ENCODE data around the gene TRPV3.

Gene TRPV3

DNA sequence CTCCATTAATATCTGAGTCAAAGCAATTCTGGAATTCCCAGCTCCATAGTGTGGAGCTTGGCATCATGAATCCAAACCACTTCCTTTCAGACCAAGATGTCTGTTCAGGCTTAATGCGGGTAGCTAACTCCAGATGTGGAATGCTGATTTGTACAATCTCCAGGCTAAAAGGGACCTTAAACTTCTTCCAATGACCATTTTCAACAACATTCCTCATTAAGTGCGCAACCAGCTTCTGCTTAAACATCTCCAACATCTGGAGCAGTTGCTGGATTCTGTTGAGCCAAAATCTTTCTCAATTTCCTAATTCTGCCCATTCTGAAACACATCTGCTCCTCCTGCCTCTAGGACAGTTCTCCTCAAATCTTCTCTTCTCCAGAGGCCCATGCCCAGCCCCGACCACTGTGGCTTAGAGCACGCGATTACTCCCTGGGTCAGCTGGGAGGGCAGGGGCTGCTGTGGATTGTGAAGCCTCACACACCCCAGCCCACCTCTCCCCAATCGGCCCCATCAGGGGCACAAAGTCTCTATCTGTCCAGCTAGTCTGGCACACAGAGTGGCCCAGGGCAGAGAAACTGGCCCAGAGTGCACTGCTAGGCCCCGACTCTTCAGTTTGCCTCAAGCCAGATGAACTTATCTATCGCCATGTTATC is 45.6 kb downstream of the TRPV3 start:
- no peaks in the 10 kb centered on the region for H3K36me3 ChIP-seq (ENCODE audit: control insufficient read depth, insufficient read depth, low read length)
- no peaks in the 10 kb centered on the region for H3K27me3 ChIP-seq (ENCODE audit: control insufficient read depth, insufficient read depth, low read length)
- H3K9me3 ChIP-seq (ENCODE audit: control insufficient read depth, insufficient read depth, low read length): no peaks in the 10 kb centered on the region
- no peak overlapping the region for H3K9ac ChIP-seq (ENCODE audit: low read depth, low read length)
- peaks cover 19% of the 10 kb centered on the region for H3K4me1 ChIP-seq (ENCODE audit: control insufficient read depth, insufficient read depth, low read length)
- no peak overlapping the region for H3K4me3 ChIP-seq (ENCODE audit: low read depth, low read length)

DNA sequence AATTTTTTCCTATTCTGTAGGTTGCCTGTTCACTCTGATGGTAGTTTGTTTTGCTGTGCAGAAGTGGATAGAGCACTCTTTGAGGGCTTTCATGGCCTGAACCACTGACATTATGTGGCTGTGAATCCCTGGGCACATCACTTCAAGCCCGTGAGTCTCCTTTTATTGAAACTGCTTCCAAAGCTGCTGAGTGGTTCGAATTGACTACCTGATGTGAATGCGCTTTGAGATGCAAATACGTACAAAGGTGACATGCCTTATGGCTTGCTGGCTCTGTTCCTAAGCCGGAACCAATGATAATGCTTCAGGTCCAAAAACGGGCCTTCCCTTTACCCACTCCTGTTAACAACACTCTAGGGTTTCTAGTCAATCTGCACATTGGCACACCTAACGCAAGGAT is 47.5 kb downstream of the TRPV3 start:
- no peaks in the 10 kb centered on the region for H3K9me3 ChIP-seq (ENCODE audit: control insufficient read depth, insufficient read depth, low read length)
- no peak overlapping the region for H3K4me3 ChIP-seq (ENCODE audit: low read depth, low read length)
- no peaks in the 10 kb centered on the region for H3K36me3 ChIP-seq (ENCODE audit: control insufficient read depth, insufficient read depth, low read length)
- peaks cover 19% of the 10 kb centered on the region for H3K4me1 ChIP-seq (ENCODE audit: control insufficient read depth, insufficient read depth, low read length)
- no peak overlapping the region for H3K9ac ChIP-seq (ENCODE audit: low read depth, low read length)
- no peaks in the 10 kb centered on the region for H3K27me3 ChIP-seq (ENCODE audit: control insufficient read depth, insufficient read depth, low read length)

DNA sequence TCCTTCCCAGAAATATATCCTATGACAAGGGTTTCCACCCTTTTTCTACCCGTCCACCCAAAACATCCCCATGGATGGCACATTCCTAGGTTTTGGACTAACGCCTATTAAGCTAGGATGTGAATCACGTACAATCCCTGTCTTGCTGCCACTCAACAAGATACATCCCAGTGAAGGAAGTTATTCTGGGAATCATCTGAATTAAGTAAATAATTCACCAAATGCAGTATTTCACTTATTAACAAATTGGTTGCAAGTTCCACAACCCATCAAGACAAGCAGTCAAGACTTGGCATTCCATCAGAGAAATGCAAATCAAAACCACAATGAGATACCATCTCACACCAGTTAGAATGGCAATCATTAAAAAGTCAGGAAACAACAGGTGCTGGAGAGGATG is 49.7 kb downstream of the TRPV3 start:
- H3K9ac ChIP-seq (ENCODE audit: low read depth, low read length): no peak overlapping the region
- no peaks in the 10 kb centered on the region for H3K36me3 ChIP-seq (ENCODE audit: control insufficient read depth, insufficient read depth, low read length)
- H3K9me3 ChIP-seq (ENCODE audit: control insufficient read depth, insufficient read depth, low read length): no peaks in the 10 kb centered on the region
- H3K27me3 ChIP-seq (ENCODE audit: control insufficient read depth, insufficient read depth, low read length): no peaks in the 10 kb centered on the region
- H3K4me1 ChIP-seq (ENCODE audit: control insufficient read depth, insufficient read depth, low read length): peaks cover 15% of the 10 kb centered on the region
- no peak overlapping the region for H3K4me3 ChIP-seq (ENCODE audit: low read depth, low read length)

DNA sequence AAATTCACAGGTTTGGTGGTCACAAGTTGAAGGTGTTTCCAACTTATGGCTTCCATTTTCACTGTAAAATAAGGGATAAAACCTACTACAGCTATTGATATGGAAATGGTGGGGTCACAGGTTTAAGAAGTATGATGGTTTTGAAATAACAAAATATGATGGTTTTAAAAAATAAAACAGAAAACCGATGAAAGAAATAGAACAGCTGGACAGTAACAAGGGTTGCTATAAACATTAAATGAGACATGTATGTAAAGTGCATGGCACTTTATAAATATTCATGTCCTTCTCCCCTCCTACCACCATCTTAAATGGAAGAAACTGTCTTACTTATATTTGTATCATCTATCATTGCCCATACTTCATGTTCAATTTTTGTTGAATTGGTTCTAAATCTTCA is 50.5 kb downstream of the TRPV3 start:
- Histone ChIP-seq H3K4me3 (ENCODE audit: low read depth, low read length) (no peak overlapping the region), H3K9me3 (ENCODE audit: control insufficient read depth, insufficient read depth, low read length) (no peaks in the 10 kb centered on the region), H3K27me3 (ENCODE audit: control insufficient read depth, insufficient read depth, low read length) (no peaks in the 10 kb centered on the region), H3K9ac (ENCODE audit: low read depth, low read length) (no peak overlapping the region), H3K36me3 (ENCODE audit: control insufficient read depth, insufficient read depth, low read length) (no peaks in the 10 kb centered on the region), H3K4me1 (ENCODE audit: control insufficient read depth, insufficient read depth, low read length) (peaks cover 9% of the 10 kb centered on the region)

DNA sequence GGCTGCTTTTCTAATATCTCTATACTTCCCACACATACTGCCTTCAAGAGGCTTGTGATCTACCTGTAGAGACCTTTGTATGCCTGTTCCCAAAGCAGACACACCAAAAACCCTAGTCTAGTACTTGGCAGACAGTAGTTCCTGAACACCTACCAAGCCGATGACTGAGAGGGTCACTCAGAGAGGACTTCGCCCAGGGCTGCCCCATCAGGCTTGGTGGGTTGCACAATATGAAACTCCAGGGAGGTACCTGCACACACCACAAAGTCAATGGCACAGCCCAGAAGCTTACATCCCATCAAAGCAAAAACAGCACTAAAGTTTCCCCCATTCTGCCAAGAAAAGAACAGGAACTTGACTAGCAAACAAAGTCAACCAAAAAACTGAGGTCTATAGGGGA is 51.6 kb downstream of the TRPV3 start:
- H3K27me3 ChIP-seq (ENCODE audit: control insufficient read depth, insufficient read depth, low read length): no peaks in the 10 kb centered on the region
- H3K9me3 ChIP-seq (ENCODE audit: control insufficient read depth, insufficient read depth, low read length): no peaks in the 10 kb centered on the region
- H3K9ac ChIP-seq (ENCODE audit: low read depth, low read length): no peak overlapping the region
- no peak overlapping the region for H3K4me3 ChIP-seq (ENCODE audit: low read depth, low read length)
- H3K36me3 ChIP-seq (ENCODE audit: control insufficient read depth, insufficient read depth, low read length): no peaks in the 10 kb centered on the region
- H3K4me1 ChIP-seq (ENCODE audit: control insufficient read depth, insufficient read depth, low read length): peaks cover 9% of the 10 kb centered on the region

DNA sequence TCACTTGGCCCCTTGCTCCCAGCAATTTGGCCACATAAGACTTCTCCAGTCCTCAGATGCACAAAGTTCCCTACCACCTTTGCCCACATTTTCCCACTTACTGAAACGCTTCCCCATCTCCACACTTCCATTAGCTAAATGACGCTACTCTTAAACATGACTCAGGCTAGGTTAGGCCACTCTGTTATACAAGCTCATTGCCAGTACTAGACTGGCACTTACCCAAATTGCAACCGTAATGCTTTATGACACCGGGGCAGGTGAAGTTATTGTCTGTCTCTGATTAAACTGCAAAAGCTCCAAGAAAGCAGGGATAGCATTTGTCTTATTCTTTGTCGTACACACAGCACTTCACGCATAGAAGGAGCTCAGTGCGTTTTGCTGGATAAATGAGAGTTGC is 52.6 kb downstream of the TRPV3 start:
- Histone ChIP-seq H3K36me3 (ENCODE audit: control insufficient read depth, insufficient read depth, low read length) (no peaks in the 10 kb centered on the region), H3K9ac (ENCODE audit: low read depth, low read length) (no peak overlapping the region), H3K27me3 (ENCODE audit: control insufficient read depth, insufficient read depth, low read length) (no peaks in the 10 kb centered on the region), H3K9me3 (ENCODE audit: control insufficient read depth, insufficient read depth, low read length) (no peaks in the 10 kb centered on the region), H3K4me1 (ENCODE audit: control insufficient read depth, insufficient read depth, low read length) (no peaks in the 10 kb centered on the region), H3K4me3 (ENCODE audit: low read depth, low read length) (no peak overlapping the region)

DNA sequence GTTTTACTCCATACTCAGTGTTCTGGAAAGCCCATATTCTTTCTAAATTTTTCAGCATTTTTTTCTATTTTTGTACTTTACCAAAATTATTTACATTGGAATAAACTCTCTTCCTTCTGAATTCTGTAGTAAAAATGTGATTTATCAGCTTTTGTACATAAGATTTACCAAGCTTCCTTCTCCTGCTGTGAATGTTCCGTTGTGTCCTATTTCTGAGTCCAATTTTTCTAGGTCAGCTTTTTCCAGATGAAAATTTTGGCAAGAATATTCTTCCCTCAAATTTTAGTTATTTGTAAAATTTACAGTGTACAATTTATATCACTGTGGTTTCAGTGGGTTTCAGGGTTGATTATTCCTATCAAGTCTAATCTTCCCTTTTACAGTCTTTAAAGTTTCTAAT is 54.3 kb downstream of the TRPV3 start:
- Histone ChIP-seq H3K27me3 (ENCODE audit: control insufficient read depth, insufficient read depth, low read length) (no peaks in the 10 kb centered on the region), H3K36me3 (ENCODE audit: control insufficient read depth, insufficient read depth, low read length) (no peaks in the 10 kb centered on the region), H3K4me1 (ENCODE audit: control insufficient read depth, insufficient read depth, low read length) (peaks cover under 1% of the 10 kb centered on the region), H3K9me3 (ENCODE audit: control insufficient read depth, insufficient read depth, low read length) (no peaks in the 10 kb centered on the region), H3K4me3 (ENCODE audit: low read depth, low read length) (no peak overlapping the region), H3K9ac (ENCODE audit: low read depth, low read length) (no peak overlapping the region)

DNA sequence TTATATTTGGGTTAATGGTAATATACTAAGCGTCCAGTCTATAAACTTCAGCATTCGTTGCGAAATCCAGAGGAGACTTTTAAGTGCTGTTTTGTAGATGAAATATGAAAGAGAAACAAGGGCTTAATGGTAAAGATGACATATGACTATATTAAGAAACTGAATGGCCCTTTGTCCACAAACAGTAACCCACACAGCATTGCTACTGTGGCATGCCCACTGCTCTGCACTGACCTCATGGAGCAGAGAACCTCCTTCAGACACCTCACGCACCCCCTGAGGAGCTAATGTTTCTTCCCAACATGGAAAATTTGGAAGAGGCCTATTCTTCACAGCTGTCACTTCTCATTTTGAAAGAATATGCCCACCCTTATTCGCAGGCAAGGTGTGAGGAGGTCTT is 55.1 kb downstream of the TRPV3 start:
- Histone ChIP-seq H3K9me3 (ENCODE audit: control insufficient read depth, insufficient read depth, low read length) (no peaks in the 10 kb centered on the region), H3K4me1 (ENCODE audit: control insufficient read depth, insufficient read depth, low read length) (peaks cover 9% of the 10 kb centered on the region), H3K4me3 (ENCODE audit: low read depth, low read length) (no peak overlapping the region), H3K36me3 (ENCODE audit: control insufficient read depth, insufficient read depth, low read length) (no peaks in the 10 kb centered on the region), H3K27me3 (ENCODE audit: control insufficient read depth, insufficient read depth, low read length) (no peaks in the 10 kb centered on the region), H3K9ac (ENCODE audit: low read depth, low read length) (no peak overlapping the region)

DNA sequence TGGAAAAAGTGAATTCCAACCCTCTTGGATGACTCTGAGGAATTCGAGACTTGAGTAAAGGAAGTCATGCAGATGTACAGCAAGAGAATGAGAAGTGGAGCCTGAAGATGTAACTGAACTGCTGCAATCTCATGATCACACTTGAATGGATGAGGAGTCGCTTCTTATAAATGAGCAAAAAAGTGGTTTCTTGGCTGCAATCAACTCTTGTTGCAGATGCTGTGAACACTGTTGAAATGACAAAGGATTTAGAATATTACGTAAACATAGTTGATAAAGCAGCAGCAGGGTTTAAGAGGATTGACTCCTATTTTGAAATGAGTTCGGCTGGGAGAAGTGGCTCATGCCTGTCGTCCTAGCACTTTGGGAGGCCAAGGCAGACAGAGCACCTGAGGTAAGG is 56.3 kb downstream of the TRPV3 start:
- Histone ChIP-seq H3K4me1 (ENCODE audit: control insufficient read depth, insufficient read depth, low read length) (peaks cover 9% of the 10 kb centered on the region), H3K36me3 (ENCODE audit: control insufficient read depth, insufficient read depth, low read length) (no peaks in the 10 kb centered on the region), H3K9me3 (ENCODE audit: control insufficient read depth, insufficient read depth, low read length) (no peaks in the 10 kb centered on the region), H3K27me3 (ENCODE audit: control insufficient read depth, insufficient read depth, low read length) (no peaks in the 10 kb centered on the region), H3K4me3 (ENCODE audit: low read depth, low read length) (no peak overlapping the region), H3K9ac (ENCODE audit: low read depth, low read length) (no peak overlapping the region)

DNA sequence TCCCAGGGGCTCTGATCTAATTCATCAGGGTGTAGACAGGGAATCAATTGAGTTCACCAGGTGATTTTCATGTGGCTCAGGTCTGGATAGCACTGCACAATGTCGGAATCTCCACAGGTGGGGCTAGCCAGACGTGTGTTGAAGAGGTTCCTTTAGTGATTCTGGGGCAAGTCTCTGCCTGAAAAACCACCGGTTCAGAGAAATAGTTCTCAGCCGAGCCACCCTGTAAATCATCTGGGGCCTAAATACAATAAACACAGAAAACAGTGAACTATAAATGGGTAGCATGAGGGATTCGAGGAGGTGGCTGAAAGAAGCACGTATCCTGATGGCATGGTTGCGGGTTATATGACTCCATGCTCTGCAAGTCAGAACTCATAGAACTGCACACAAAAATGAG is 60.5 kb downstream of the TRPV3 start:
- Histone ChIP-seq H3K27me3 (ENCODE audit: control insufficient read depth, insufficient read depth, low read length) (no peaks in the 10 kb centered on the region), H3K4me1 (ENCODE audit: control insufficient read depth, insufficient read depth, low read length) (peaks cover 9% of the 10 kb centered on the region), H3K4me3 (ENCODE audit: low read depth, low read length) (no peak overlapping the region), H3K9me3 (ENCODE audit: control insufficient read depth, insufficient read depth, low read length) (no peaks in the 10 kb centered on the region), H3K36me3 (ENCODE audit: control insufficient read depth, insufficient read depth, low read length) (no peaks in the 10 kb centered on the region), H3K9ac (ENCODE audit: low read depth, low read length) (no peak overlapping the region)

DNA sequence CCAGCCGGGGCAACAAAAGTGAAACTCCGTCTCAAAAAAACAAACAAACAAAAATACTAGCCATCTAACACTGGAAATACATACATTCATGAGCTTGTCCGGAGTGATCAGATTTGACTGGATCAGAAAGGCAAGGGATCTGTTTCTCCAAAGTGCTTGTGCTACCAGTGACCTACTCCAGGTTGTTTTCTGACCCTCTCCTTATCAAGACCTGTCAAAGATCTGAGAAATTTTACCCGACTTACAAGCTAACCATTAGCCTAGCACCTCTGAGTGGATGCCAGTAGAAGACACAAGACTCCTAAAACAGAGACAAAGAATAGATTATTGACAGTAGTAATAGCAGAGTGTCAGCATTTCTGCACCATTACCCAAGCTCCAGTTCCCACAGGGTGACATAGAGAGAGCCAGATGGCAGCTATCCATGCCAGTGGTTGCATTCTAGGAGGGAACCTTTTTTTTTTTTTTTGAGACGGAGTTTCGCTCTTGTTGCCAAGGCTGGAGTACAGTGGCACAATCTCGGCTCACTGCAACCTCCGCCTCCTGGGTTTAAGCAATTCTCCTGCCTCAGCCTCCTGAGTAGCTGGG is 72.0 kb downstream of the TRPV3 start:
- H3K27me3 ChIP-seq (ENCODE audit: control insufficient read depth, insufficient read depth, low read length): no peaks in the 10 kb centered on the region

DNA sequence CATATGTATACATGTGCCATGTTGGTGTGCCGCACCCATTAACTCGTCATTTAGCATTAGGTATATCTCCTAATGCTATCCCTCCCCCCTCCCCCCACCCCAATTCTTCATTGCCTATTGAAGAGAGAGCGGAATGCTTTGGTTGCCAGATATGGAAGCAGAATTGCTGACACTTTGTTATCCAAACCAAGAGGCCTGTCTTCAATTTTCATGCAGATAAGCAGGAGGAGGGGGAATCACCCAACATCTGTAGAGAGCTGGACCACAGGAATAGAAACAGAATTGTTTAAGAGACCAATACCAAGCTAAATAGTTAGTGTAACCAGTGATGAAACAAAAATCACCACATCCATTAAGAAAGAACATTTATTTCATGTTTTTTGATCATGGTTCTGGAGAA is 74.8 kb downstream of the TRPV3 start:
- Histone ChIP-seq H3K36me3 (ENCODE audit: control insufficient read depth, insufficient read depth, low read length) (no peaks in the 10 kb centered on the region), H3K4me1 (ENCODE audit: control insufficient read depth, insufficient read depth, low read length) (peaks cover 16% of the 10 kb centered on the region), H3K27me3 (ENCODE audit: control insufficient read depth, insufficient read depth, low read length) (no peaks in the 10 kb centered on the region), H3K9me3 (ENCODE audit: control insufficient read depth, insufficient read depth, low read length) (no peaks in the 10 kb centered on the region), H3K9ac (ENCODE audit: low read depth, low read length) (no peak overlapping the region), H3K4me3 (ENCODE audit: low read depth, low read length) (no peak overlapping the region)

More for the DNA sequence above, 72.0 kb downstream of the TRPV3 start:
- Histone ChIP-seq H3K36me3 (ENCODE audit: control insufficient read depth, insufficient read depth, low read length) (no peaks in the 10 kb centered on the region), H3K9ac (ENCODE audit: low read depth, low read length) (no peak overlapping the region), H3K4me3 (ENCODE audit: low read depth, low read length) (no peak overlapping the region), H3K9me3 (ENCODE audit: control insufficient read depth, insufficient read depth, low read length) (no peaks in the 10 kb centered on the region), H3K4me1 (ENCODE audit: control insufficient read depth, insufficient read depth, low read length) (peaks cover 20% of the 10 kb centered on the region)
